ENCODE data around the gene RPL22.

RPL22 gene

DNA sequence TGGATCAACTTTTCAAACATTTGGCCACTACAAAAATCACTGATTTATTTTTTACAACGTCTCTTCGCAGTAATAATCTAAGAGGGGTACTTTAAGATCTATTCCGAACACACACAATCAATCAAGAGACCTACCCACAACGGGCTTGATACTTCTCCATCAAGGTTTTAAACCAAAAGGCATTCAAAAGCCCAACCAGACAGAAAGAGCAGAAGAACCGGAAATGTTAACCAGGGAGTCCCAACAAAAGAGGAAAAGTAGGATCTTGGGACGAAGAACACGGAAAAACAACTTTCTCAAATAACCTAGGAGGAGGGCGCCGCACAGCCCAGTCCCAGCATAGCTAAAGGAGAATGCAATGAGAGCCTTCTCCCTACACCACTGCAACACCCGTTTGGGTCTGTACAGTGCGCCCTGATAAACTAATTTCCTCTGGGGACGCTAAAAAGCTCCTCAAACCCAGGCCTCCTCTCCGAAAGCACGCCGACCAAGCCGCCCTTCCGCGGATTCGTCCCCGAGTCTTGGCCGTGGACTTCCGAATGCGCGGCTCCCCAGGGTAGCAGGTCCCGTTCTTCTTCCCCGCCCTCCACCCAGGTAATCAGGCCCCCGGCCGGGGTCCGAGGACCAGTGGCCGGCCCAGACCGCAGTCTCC is 623 bp downstream of the RPL22 start:
- Histone ChIP-seq H3K79me2 (ENCODE audit: low read length) (peaks cover 59% of the 10 kb centered on the region), H4K20me1 (ENCODE audit: insufficient read depth, low read length) (peaks cover 10% of the 10 kb centered on the region; the same call in 1 of the 2 replicates), H3K9ac (ENCODE audit: low read length) (peak overlapping the region; percentile 96), H3K27me3 (ENCODE audit: low read depth, low read length) (no peaks in the 10 kb centered on the region), H3K36me3 (replicated peaks; ENCODE audit: low read depth, low read length) (peaks cover 26% of the 10 kb centered on the region), H2AFZ (ENCODE audit: low read depth, low read length) (no peak overlapping the region), H3K4me3 (ENCODE audit: low read length) (peak overlapping the region; percentile 100), H3K27ac (ENCODE audit: low read length) (peak overlapping the region; percentile 68), H3K9me3 (ENCODE audit: insufficient read depth, low read length) (no peaks in the 10 kb centered on the region), H3K4me1 (ENCODE audit: low read length) (peaks cover 20% of the 10 kb centered on the region), H3K4me2 (ENCODE audit: low read length) (peak overlapping the region; percentile 96)
- TF ChIP-seq, protein P1, sequence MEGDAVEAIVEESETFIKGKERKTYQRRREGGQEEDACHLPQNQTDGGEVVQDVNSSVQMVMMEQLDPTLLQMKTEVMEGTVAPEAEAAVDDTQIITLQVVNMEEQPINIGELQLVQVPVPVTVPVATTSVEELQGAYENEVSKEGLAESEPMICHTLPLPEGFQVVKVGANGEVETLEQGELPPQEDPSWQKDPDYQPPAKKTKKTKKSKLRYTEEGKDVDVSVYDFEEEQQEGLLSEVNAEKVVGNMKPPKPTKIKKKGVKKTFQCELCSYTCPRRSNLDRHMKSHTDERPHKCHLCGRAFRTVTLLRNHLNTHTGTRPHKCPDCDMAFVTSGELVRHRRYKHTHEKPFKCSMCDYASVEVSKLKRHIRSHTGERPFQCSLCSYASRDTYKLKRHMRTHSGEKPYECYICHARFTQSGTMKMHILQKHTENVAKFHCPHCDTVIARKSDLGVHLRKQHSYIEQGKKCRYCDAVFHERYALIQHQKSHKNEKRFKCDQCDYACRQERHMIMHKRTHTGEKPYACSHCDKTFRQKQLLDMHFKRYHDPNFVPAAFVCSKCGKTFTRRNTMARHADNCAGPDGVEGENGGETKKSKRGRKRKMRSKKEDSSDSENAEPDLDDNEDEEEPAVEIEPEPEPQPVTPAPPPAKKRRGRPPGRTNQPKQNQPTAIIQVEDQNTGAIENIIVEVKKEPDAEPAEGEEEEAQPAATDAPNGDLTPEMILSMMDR (IDR thresholded peaks at IDR 0.05; ENCODE audit: low read depth, low read length) = no peak
- no peak for TF ChIP-seq EZH2phosphoT487 (IDR thresholded peaks at IDR 0.05; ENCODE audit: low read depth)

- Histone ChIP-seq H3K9me3 (ENCODE audit: insufficient read depth, low read length) (no peaks in the 10 kb centered on the region), H3K27ac (ENCODE audit: low read length) (peak overlapping the region; percentile 68), H3K4me2 (ENCODE audit: low read length) (peak overlapping the region; percentile 96), H4K20me1 (ENCODE audit: insufficient read depth, low read length) (peaks cover 10% of the 10 kb centered on the region; the same call in 1 of the 2 replicates), H3K79me2 (ENCODE audit: low read length) (peaks cover 67% of the 10 kb centered on the region), H2AFZ (ENCODE audit: low read depth, low read length) (no peak overlapping the region), H3K9ac (ENCODE audit: low read length) (peak overlapping the region; percentile 96), H3K4me3 (ENCODE audit: low read length) (peak overlapping the region; percentile 100), H3K27me3 (ENCODE audit: low read depth, low read length) (no peaks in the 10 kb centered on the region), H3K4me1 (ENCODE audit: low read length) (peaks cover 20% of the 10 kb centered on the region), H3K36me3 (replicated peaks; ENCODE audit: low read depth, low read length) (peaks cover 26% of the 10 kb centered on the region)
- TF ChIP-seq EZH2phosphoT487 (IDR thresholded peaks at IDR 0.05; ENCODE audit: low read depth) = no peak
- TF ChIP-seq, protein P1 (IDR thresholded peaks at IDR 0.05; ENCODE audit: low read depth, low read length) = no peak
Measured at GRCh38 chr1:6197746-6198427, 1.5 kb downstream of the RPL22 start.

- Histone ChIP-seq H3K9ac (ENCODE audit: low read length) (no peak overlapping the region), H3K79me2 (ENCODE audit: low read length) (peaks cover 82% of the 10 kb centered on the region), H3K4me3 (ENCODE audit: low read length) (no peak overlapping the region), H3K27me3 (ENCODE audit: low read depth, low read length) (no peaks in the 10 kb centered on the region), H2AFZ (ENCODE audit: low read depth, low read length) (no peak overlapping the region), H3K9me3 (ENCODE audit: insufficient read depth, low read length) (no peaks in the 10 kb centered on the region), H3K4me1 (ENCODE audit: low read length) (no peaks in the 10 kb centered on the region), H3K36me3 (replicated peaks; ENCODE audit: low read depth, low read length) (peaks cover 24% of the 10 kb centered on the region), H4K20me1 (ENCODE audit: insufficient read depth, low read length) (peaks cover 21% of the 10 kb centered on the region), H3K4me2 (ENCODE audit: low read length) (no peak overlapping the region), H3K27ac (ENCODE audit: low read length) (no peak overlapping the region)
- TF ChIP-seq EZH2phosphoT487 (IDR thresholded peaks at IDR 0.05; ENCODE audit: low read depth) = no peak
- TF ChIP-seq, protein P1 (IDR thresholded peaks at IDR 0.05; ENCODE audit: low read depth, low read length) = no peak
Measured at GRCh38 chr1:6191968-6192367, 7.4 kb downstream of the RPL22 start.

- H3K36me3 ChIP-seq (replicated peaks; ENCODE audit: low read depth, low read length) = peaks cover 26% of the 10 kb centered on the region
- no peaks in the 10 kb centered on the region for H3K4me1 ChIP-seq (ENCODE audit: low read length)
- H3K27me3 ChIP-seq (ENCODE audit: low read depth, low read length) = no peaks in the 10 kb centered on the region
- H3K9me3 ChIP-seq (ENCODE audit: insufficient read depth, low read length) = no peaks in the 10 kb centered on the region
- no peak overlapping the region for H3K9ac ChIP-seq (ENCODE audit: low read length)
- no peak overlapping the region for H3K4me2 ChIP-seq (ENCODE audit: low read length)
- no peak overlapping the region for H3K27ac ChIP-seq (ENCODE audit: low read length)
- H3K79me2 ChIP-seq (ENCODE audit: low read length) = peaks cover 60% of the 10 kb centered on the region
- H2AFZ ChIP-seq (ENCODE audit: low read depth, low read length) = no peak overlapping the region
- no peak for TF ChIP-seq EZH2phosphoT487 (IDR thresholded peaks at IDR 0.05; ENCODE audit: low read depth)
- TF ChIP-seq, protein P1 (IDR thresholded peaks at IDR 0.05; ENCODE audit: low read depth, low read length) = no peak
- H4K20me1 ChIP-seq (ENCODE audit: insufficient read depth, low read length) = peaks cover 36% of the 10 kb centered on the region
- no peak overlapping the region for H3K4me3 ChIP-seq (ENCODE audit: low read length)
Measured at GRCh38 chr1:6188466-6188865, 10.9 kb downstream of the RPL22 start.

Data from OCI-LY3 (cell line).